ENCODE data around the gene GLCE.

GLCE gene

DNA sequence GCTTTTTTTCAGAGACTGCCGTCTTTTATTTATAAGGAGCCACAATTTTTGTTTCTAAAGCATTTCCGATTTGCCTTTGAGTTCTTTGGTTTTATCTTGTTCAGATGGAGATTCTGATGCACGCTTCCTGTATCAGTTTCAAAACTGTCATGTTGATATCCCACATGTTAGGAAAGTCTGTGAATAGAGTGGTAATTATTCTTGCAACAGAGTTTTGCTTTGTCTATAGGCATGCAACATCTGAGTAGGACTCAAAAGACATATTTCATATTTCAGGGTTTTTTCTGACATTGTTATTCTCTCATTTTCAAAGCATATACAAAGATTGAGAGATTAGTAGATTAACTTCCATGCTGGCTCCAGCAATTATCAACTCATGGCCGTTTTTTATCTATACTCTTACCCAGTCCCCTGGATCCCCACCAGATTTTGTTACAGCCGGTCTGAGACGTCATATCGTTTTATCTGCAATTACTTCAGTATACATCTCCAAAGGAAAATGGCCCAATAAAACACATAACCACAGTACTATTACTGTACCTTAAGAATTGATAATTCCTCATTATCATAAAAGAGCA is 160.6 kb downstream of the GLCE start:
- no peak for DNase-seq (ENCODE audit: low spot score)

Measured in AG08396 (cell line).